Dedifferentiated amniotic fluid mesenchymal stem cell (primary cell): ENCODE data around the gene ZBTB20.

Source experiments
- DNase-seq: peaks from one replicate; pipeline ENCODE4 v3.0.0-alpha.2; 2016; ENCODE audit errors: extremely low spot score

Gene ZBTB20

GRCh38 chr3:114627770-114628169 lies 519.3 kb downstream of the ZBTB20 start:
- DNase-seq, result no peak

- peak; percentile 34 for DNase-seq
Measured at GRCh38 chr3:114626751-114627150, 520.3 kb downstream of the ZBTB20 start.

GRCh38 chr3:114624571-114625181 lies 522.4 kb downstream of the ZBTB20 start:
- DNase-seq, result peak; percentile 96

GRCh38 chr3:114624047-114624445 lies 523.0 kb downstream of the ZBTB20 start:
- DNase-seq, result peak; percentile 28

GRCh38 chr3:114623420-114624046 lies 523.6 kb downstream of the ZBTB20 start:
- DNase-seq, result no peak

- no peak for DNase-seq
Measured at GRCh38 chr3:114622001-114622400, 525.1 kb downstream of the ZBTB20 start.

- DNase-seq, result no peak
Measured at GRCh38 chr3:114619771-114620170, 527.3 kb downstream of the ZBTB20 start.

GRCh38 chr3:114615523-114616085 lies 531.5 kb downstream of the ZBTB20 start:
- DNase-seq, result no peak

GRCh38 chr3:114609973-114610630 lies 537.0 kb downstream of the ZBTB20 start:
- DNase-seq, result no peak

GRCh38 chr3:114608293-114608692 lies 538.8 kb downstream of the ZBTB20 start:
- peak; percentile 42 for DNase-seq

GRCh38 chr3:114606336-114606735 lies 540.8 kb downstream of the ZBTB20 start:
- DNase-seq, result no peak

GRCh38 chr3:114600571-114600970 lies 546.5 kb downstream of the ZBTB20 start:
- no peak for DNase-seq

GRCh38 chr3:114597871-114598270 lies 549.2 kb downstream of the ZBTB20 start:
- no peak for DNase-seq

- no peak for DNase-seq
Measured at GRCh38 chr3:114597012-114597411, 550.1 kb downstream of the ZBTB20 start.

GRCh38 chr3:114596147-114596546 lies 550.9 kb downstream of the ZBTB20 start:
- DNase-seq, result no peak

- DNase-seq, result no peak
Measured at GRCh38 chr3:114595522-114596028, 551.5 kb downstream of the ZBTB20 start.

- DNase-seq, result no peak
Measured at GRCh38 chr3:114590309-114591047, 556.6 kb downstream of the ZBTB20 start.

- no peak for DNase-seq
Measured at GRCh38 chr3:114587986-114588385, 559.1 kb downstream of the ZBTB20 start.

GRCh38 chr3:114586119-114586518 lies 561.0 kb downstream of the ZBTB20 start:
- DNase-seq, result no peak

GRCh38 chr3:114585687-114586086 lies 561.4 kb downstream of the ZBTB20 start:
- DNase-seq, result no peak

- DNase-seq, result no peak
Measured at GRCh38 chr3:114584734-114585371, 562.2 kb downstream of the ZBTB20 start.
